ENCODE data around the gene CD52. TPM values are rescaled to one million over a fixed set of nuclear protein-coding genes. Genes with fewer than 3 reads are reported as not detected.

CD52 gene
- total and polyA plus RNA-seq, 2 experiments from 2014 or later, result 7.3 TPM; not detected in 1

- no peak for TF ChIP-seq ZNF331 (CRISPR knock-in tag; IDR thresholded peaks at IDR 0.05; ENCODE audit: low read depth)
Observed at GRCh38 chr1:26337625-26338024, 19.9 kb downstream of the CD52 start (continued).

- H4K20me1 ChIP-seq (replicated peaks; ENCODE audit: insufficient read depth), result no peaks in the 10 kb centered on the region
- Mint-ChIP-seq H3K4me3 (no peak overlapping the region; the same call in 2 of the 3 replicates), H3K36me3 (ENCODE audit: low read depth) (peaks cover 4% of the 10 kb centered on the region; the same call in 1 of the 3 replicates), H3K27me3 (ENCODE audit: insufficient read depth, low read depth, poor library complexity) (peaks cover 17% of the 10 kb centered on the region), H3K27ac (no peak overlapping the region), H3K9me3 (no peaks in the 10 kb centered on the region), H3K4me1 (peaks cover 33% of the 10 kb centered on the region)
- no peak for DNase-seq (ENCODE audit: low spot score)
- TF ChIP-seq REST (IDR thresholded peaks at IDR 0.05; ENCODE audit: unreplicated experiment) (no peak), NANOG (IDR thresholded peaks at IDR 0.05; ENCODE audit: borderline replicate concordance) (no peak), EZH2phosphoT487 (IDR thresholded peaks at IDR 0.05; ENCODE audit: unreplicated experiment) (no peak), CREB1 (CRISPR knock-in tag; IDR thresholded peaks at IDR 0.05; ENCODE audit: low read depth) (no peak), JUNB (IDR thresholded peaks at IDR 0.05; ENCODE audit: unreplicated experiment) (no peak), ZNF462 (CRISPR knock-in tag; IDR thresholded peaks at IDR 0.05) (no peak), ETS1 (IDR thresholded peaks at IDR 0.05) (no peak), ZNF331 (CRISPR knock-in tag; IDR thresholded peaks at IDR 0.05; ENCODE audit: low read depth) (no peak), CTCF (conservative IDR thresholded peaks at IDR 0.05; ENCODE audit: low read depth in 2 of 2) (no peak), STAT1 (IDR thresholded peaks at IDR 0.05; ENCODE audit: unreplicated experiment) (no peak), EZH2 (IDR thresholded peaks at IDR 0.05; ENCODE audit: low read depth, unreplicated experiment) (no peak), POLR2AphosphoS5 (IDR thresholded peaks at IDR 0.05; ENCODE audit: low read depth) (no peak), ZNF114 (CRISPR knock-in tag; IDR thresholded peaks at IDR 0.05) (no peak)
- no peak overlapping the region for H3K27ac ChIP-seq (ENCODE audit: low read depth)
- peaks cover 9% of the 10 kb centered on the region; the same call in 1 of the 2 replicates for H3F3A ChIP-seq (replicated peaks; ENCODE audit: low read depth)
- H3K36me3 ChIP-seq (ENCODE audit: insufficient read depth), result no peaks in the 10 kb centered on the region
- H3K4me1 ChIP-seq (ENCODE audit: insufficient read depth), result peaks cover 16% of the 10 kb centered on the region
- H3K79me2 ChIP-seq (replicated peaks; ENCODE audit: insufficient read depth), result peaks cover 7% of the 10 kb centered on the region; the same call in 1 of the 2 replicates
- no peak overlapping the region for H2AFZ ChIP-seq
- no peak overlapping the region for H3K4me3 ChIP-seq
- H3K4me2 ChIP-seq, result no peak overlapping the region
- H3K27me3 ChIP-seq (ENCODE audit: insufficient read depth), result 0 out of 2 replicates have a peak, but pooled peaks cover 3% of the 10 kb centered on the region
- no peaks in the 10 kb centered on the region for H3K9me2 ChIP-seq (ENCODE audit: insufficient read depth)
- ATAC-seq, result no peak
Observed at GRCh38 chr1:26338670-26339069, 20.9 kb downstream of the CD52 start.
